D721Med (cell line): ENCODE data around the gene CAMK1D.

Source experiments
- DNase-seq: peaks from one replicate; pipeline ENCODE4 v3.0.0; 2011; ENCODE audit warnings: low spot score; ENCODE audit not compliant: insufficient read length
- FAIRE-seq: peaks from 2 replicates; lab custom pipeline; 2011; peaks lifted over from hg19 to GRCh38; lab: Jason Lieb, UNC
- CTCF ChIP-seq: IDR thresholded peaks from 2 replicates; pipeline ENCODE4 v1.5.1; 2012; ENCODE audit warnings: mild to moderate bottlenecking, control low read depth; ENCODE audit not compliant: insufficient read depth; ENCODE audit errors: missing control alignments

The CAMK1D gene

GRCh38 chr10:12679636-12680035 is 330.3 kb downstream of the CAMK1D start:
- FAIRE-seq, result peak; percentile 87
- TF ChIP-seq CTCF, result no peak

GRCh38 chr10:12681252-12681651 is 331.9 kb downstream of the CAMK1D start:
- DNase-seq (no peak), FAIRE-seq (no peak)
- no peak for TF ChIP-seq CTCF

More at GRCh38 chr10:12679636-12680035, 330.3 kb downstream of the CAMK1D start:
- DNase-seq, result peak; percentile 66

GRCh38 chr10:12684784-12685183 is 335.4 kb downstream of the CAMK1D start:
- no peak for DNase-seq
- no peak for FAIRE-seq
- TF ChIP-seq CTCF, result no peak

GRCh38 chr10:12685261-12686058 is 336.1 kb downstream of the CAMK1D start:
- no peak for TF ChIP-seq CTCF
- FAIRE-seq (no peak), DNase-seq (no peak)

- FAIRE-seq (no peak), DNase-seq (no peak)
- no peak for TF ChIP-seq CTCF
These were observed 338.6 kb downstream of the CAMK1D start for GRCh38 chr10:12687996-12688395.

GRCh38 chr10:12689893-12690292 is 340.5 kb downstream of the CAMK1D start:
- no peak for DNase-seq
- FAIRE-seq, result no peak
- no peak for TF ChIP-seq CTCF

GRCh38 chr10:12690525-12691126 is 341.3 kb downstream of the CAMK1D start:
- no peak for DNase-seq
- no peak for FAIRE-seq
- TF ChIP-seq CTCF, result no peak
